ENCODE measurements around the gene EID2B.
A peak's percentile ranks its signal among the peaks of the same experiment; 100 is the strongest.

The EID2B gene

DNA sequence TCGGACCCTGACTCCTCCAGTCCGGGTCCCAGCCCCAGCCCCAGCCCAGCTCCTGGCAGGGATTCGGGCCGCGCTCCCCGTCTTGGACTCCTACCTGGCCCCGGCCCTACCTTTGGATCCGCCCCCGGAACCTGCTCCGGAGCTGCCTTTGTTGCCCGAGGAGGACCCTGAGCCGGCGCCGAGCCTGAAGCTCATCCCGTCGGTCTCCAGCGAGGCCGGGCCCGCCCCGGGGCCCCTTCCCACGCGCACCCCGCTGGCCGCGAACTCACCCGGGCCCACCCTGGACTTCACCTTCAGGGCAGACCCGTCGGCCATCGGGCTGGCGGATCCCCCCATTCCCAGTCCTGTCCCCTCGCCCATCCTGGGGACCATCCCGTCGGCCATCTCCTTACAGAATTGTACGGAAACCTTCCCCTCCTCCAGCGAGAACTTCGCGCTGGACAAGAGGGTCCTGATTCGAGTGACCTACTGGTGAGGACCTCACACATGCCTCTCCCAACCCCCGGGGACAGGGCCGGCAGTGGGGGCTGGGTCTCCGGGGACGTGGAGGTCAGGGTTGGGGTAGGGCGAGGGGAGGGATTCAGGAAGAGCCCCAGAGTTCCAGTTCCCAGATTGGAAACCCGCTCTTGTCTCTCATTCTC lies 17.0 kb downstream of the EID2B start:
- Histone ChIP-seq H3K27ac (ENCODE audit: low read depth in 2 of 2, low read length in 2 of 2) (no peak overlapping the region), H3K4me3 (ENCODE audit: low read length in 2 of 2) (peak overlapping the region in 1 of 2 donors; percentile 41), H3K9me3 (ENCODE audit: control insufficient read depth in 2 of 2, low read length in 2 of 2) (no peaks in the 10 kb centered on the region), H3K9ac (ENCODE audit: low read depth in 1 of 2, low read length in 2 of 2) (no peak overlapping the region), H3K27me3 (ENCODE audit: control insufficient read depth in 2 of 2, insufficient read depth in 2 of 2, low read length in 2 of 2) (peaks cover 32 to 42% of the 10 kb centered on the region in 2 donors), H3K36me3 (ENCODE audit: control insufficient read depth in 2 of 2, insufficient read depth in 2 of 2, low read length in 2 of 2) (no peaks in the 10 kb centered on the region), H3K4me1 (ENCODE audit: control insufficient read depth in 2 of 2, insufficient read depth in 2 of 2, low read length in 2 of 2) (peaks cover 0 to 7% of the 10 kb centered on the region in 2 donors)

DNA sequence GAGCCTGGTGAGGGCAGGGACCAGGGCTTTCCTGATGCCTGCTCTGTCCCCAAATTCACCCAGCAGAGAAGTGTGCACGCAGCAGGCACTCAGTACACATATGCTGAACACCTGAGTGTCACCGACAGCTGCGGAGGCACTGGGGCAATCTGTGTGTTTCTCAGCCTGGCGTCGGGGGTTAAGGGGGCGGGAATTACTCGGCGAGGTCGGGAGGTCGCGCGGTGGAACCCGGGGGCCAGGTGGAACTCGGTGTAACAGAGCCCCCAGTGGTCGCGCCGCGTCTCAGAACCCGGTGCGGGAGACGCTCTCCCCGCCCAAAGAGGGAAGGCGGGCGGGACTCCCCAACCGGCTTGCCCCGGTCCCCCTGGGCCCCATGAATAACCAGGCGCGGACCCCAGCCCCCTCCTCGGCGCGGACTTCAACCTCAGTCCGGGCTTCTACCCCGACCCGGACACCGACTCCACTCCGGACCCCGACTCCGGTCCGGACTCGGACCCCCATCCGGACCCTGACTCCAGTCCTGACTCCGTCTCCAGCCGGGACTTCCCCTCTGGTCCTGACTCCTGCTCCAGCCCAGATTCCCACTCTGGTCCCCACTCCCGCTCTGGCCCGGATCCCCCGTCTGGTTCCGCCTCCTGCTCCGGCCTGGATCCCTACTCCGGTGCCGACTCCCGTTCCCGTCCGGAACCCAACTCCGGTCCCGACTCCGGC lies 17.7 kb downstream of the EID2B start, which contains the start of gene SELENOV:
TSS of gene SELENOV (plus strand) at position 300 of the 711 bp plus-strand sequence. CDS start at position 374, 74 bp downstream.
- peaks cover 0 to 7% of the 10 kb centered on the region in 2 donors for H3K4me1 ChIP-seq (ENCODE audit: control insufficient read depth in 2 of 2, insufficient read depth in 2 of 2, low read length in 2 of 2)
- no peaks in the 10 kb centered on the region for H3K36me3 ChIP-seq (ENCODE audit: control insufficient read depth in 2 of 2, insufficient read depth in 2 of 2, low read length in 2 of 2)
- no peaks in the 10 kb centered on the region for H3K9me3 ChIP-seq (ENCODE audit: control insufficient read depth in 2 of 2, low read length in 2 of 2)
- H3K9ac ChIP-seq (ENCODE audit: low read depth in 1 of 2, low read length in 2 of 2) = no peak within 1 kb of the TSS
- no peak within 1 kb of the TSS for H3K27ac ChIP-seq (ENCODE audit: low read depth in 2 of 2, low read length in 2 of 2)
- peak within 1 kb of the TSS in 1 of 2 donors; percentile 41 for H3K4me3 ChIP-seq (ENCODE audit: low read length in 2 of 2)
- H3K27me3 ChIP-seq (ENCODE audit: control insufficient read depth in 2 of 2, insufficient read depth in 2 of 2, low read length in 2 of 2) = peaks cover 32 to 42% of the 10 kb centered on the region in 2 donors

DNA sequence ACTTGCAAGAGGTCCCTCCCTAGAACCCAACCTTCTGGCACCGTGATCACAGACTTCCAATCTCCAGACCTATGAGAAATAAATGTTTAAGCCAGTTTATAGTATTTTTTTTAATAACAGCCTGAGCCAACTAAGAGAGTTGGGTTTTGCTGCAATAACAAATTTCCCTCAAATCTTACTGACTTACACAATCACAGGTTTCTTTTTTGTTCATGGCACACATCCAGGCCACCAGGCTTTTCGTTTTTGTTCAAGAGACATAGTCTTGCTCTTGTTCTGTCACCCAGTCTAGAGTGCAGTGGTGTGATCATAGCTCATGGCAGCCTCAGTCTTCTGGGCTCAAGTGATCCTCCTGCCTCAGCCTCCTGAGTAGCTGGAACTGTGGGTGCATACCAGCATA lies 19.7 kb downstream of the EID2B start:
- no peaks in the 10 kb centered on the region for H3K36me3 ChIP-seq (ENCODE audit: control insufficient read depth in 2 of 2, insufficient read depth in 2 of 2, low read length in 2 of 2)
- H3K9me3 ChIP-seq (ENCODE audit: control insufficient read depth in 2 of 2, low read length in 2 of 2) = no peaks in the 10 kb centered on the region
- no peak overlapping the region for H3K4me3 ChIP-seq (ENCODE audit: low read length in 2 of 2)
- H3K27ac ChIP-seq (ENCODE audit: low read depth in 2 of 2, low read length in 2 of 2) = no peak overlapping the region
- H3K27me3 ChIP-seq (ENCODE audit: control insufficient read depth in 2 of 2, insufficient read depth in 2 of 2, low read length in 2 of 2) = peaks cover 37 to 45% of the 10 kb centered on the region in 2 donors
- H3K4me1 ChIP-seq (ENCODE audit: control insufficient read depth in 2 of 2, insufficient read depth in 2 of 2, low read length in 2 of 2) = peaks cover 0 to 7% of the 10 kb centered on the region in 2 donors
- H3K9ac ChIP-seq (ENCODE audit: low read depth in 1 of 2, low read length in 2 of 2) = no peak overlapping the region

DNA sequence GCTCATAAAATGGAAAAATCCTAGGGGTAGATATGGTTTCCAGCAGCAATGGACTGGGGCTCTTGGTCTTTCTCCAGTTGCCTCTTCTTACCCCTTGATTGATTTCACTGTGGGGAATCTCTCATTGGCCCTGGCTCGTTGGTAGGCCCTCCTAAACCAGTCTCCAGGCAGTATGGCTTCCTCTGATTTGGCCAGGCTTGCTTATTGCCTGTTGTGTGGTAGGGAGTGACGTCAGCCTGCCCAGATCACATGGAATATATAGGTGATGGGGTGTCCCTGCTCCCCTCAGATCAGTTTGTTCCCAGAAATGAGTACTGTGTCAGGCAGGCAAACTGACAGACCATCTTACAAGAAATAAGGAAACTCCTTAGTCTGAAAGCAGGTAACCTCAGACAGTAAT lies 23.4 kb downstream of the EID2B start:
- H3K4me1 ChIP-seq (ENCODE audit: control insufficient read depth in 2 of 2, insufficient read depth in 2 of 2, low read length in 2 of 2) = peaks cover 3 to 4% of the 10 kb centered on the region in 2 donors
- H3K36me3 ChIP-seq (ENCODE audit: control insufficient read depth in 2 of 2, insufficient read depth in 2 of 2, low read length in 2 of 2) = no peaks in the 10 kb centered on the region
- H3K27ac ChIP-seq (ENCODE audit: low read depth in 2 of 2, low read length in 2 of 2) = no peak overlapping the region
- no peaks in the 10 kb centered on the region for H3K9me3 ChIP-seq (ENCODE audit: control insufficient read depth in 2 of 2, low read length in 2 of 2)
- no peak overlapping the region for H3K9ac ChIP-seq (ENCODE audit: low read depth in 1 of 2, low read length in 2 of 2)
- H3K4me3 ChIP-seq (ENCODE audit: low read length in 2 of 2) = no peak overlapping the region
- H3K27me3 ChIP-seq (ENCODE audit: control insufficient read depth in 2 of 2, insufficient read depth in 2 of 2, low read length in 2 of 2) = peaks cover 39 to 45% of the 10 kb centered on the region in 2 donors

DNA sequence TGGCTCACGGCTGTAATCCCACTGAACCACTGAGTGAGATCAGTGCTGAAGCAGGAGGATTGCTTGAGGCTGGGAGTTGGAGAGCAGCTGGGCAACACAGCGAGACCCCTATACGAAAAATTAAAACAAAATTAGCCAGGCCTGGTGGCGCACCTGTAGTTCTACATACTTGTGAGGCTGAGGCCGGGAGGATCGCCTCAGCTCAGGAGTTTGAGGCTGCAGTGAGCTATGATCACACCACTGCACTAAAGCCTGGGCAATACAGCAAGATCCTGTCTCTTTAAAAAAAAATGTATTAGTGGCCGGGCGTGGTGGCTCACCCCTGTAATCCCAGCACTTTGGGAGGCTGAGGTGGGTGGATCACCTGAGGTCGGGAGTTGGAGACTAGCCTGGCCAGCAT lies 24.0 kb downstream of the EID2B start:
- H3K4me1 ChIP-seq (ENCODE audit: control insufficient read depth in 2 of 2, insufficient read depth in 2 of 2, low read length in 2 of 2) = peaks cover 3 to 4% of the 10 kb centered on the region in 2 donors
- H3K27ac ChIP-seq (ENCODE audit: low read depth in 2 of 2, low read length in 2 of 2) = no peak overlapping the region
- no peak overlapping the region for H3K9ac ChIP-seq (ENCODE audit: low read depth in 1 of 2, low read length in 2 of 2)
- no peak overlapping the region for H3K4me3 ChIP-seq (ENCODE audit: low read length in 2 of 2)
- H3K27me3 ChIP-seq (ENCODE audit: control insufficient read depth in 2 of 2, insufficient read depth in 2 of 2, low read length in 2 of 2) = peaks cover 34 to 43% of the 10 kb centered on the region in 2 donors
- H3K9me3 ChIP-seq (ENCODE audit: control insufficient read depth in 2 of 2, low read length in 2 of 2) = no peaks in the 10 kb centered on the region
- no peaks in the 10 kb centered on the region for H3K36me3 ChIP-seq (ENCODE audit: control insufficient read depth in 2 of 2, insufficient read depth in 2 of 2, low read length in 2 of 2)

DNA sequence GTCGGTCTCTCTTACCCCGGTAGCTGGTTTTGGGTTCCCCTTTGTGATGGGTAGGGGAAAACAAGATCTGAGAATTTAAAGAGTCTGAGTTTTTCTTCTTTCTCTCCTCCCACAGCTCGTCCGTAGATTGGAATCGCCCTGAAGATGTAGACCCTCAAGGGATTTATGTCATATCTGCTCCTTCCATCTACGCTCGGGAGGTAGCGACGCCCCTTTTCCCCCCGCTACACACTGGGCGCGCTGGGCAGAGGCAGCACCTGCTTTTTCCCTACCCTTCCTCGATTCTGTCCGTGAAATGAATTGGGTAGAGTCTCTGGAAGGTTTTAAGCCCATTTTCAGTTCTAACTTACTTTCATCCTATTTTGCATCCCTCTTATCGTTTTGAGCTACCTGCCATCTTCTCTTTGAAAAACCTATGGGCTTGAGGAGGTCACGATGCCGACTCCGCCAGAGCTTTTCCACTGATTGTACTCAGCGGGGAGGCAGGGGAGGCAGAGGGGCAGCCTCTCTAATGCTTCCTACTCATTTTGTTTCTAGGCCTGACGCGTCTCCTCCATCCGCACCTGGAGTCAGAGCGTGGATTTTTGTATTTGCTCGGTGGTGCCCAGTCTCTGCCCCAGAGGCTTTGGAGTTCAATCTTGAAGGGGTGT lies 24.8 kb downstream of the EID2B start:
- no peak overlapping the region for H3K27ac ChIP-seq (ENCODE audit: low read depth in 2 of 2, low read length in 2 of 2)
- H3K9ac ChIP-seq (ENCODE audit: low read depth in 1 of 2, low read length in 2 of 2) = no peak overlapping the region
- no peaks in the 10 kb centered on the region for H3K36me3 ChIP-seq (ENCODE audit: control insufficient read depth in 2 of 2, insufficient read depth in 2 of 2, low read length in 2 of 2)
- no peaks in the 10 kb centered on the region for H3K9me3 ChIP-seq (ENCODE audit: control insufficient read depth in 2 of 2, low read length in 2 of 2)
- peaks cover 33 to 39% of the 10 kb centered on the region in 2 donors for H3K27me3 ChIP-seq (ENCODE audit: control insufficient read depth in 2 of 2, insufficient read depth in 2 of 2, low read length in 2 of 2)
- H3K4me1 ChIP-seq (ENCODE audit: control insufficient read depth in 2 of 2, insufficient read depth in 2 of 2, low read length in 2 of 2) = peaks cover 3 to 4% of the 10 kb centered on the region in 2 donors
- peak overlapping the region; percentile 22 to 56 for H3K4me3 ChIP-seq (ENCODE audit: low read length in 2 of 2)

DNA sequence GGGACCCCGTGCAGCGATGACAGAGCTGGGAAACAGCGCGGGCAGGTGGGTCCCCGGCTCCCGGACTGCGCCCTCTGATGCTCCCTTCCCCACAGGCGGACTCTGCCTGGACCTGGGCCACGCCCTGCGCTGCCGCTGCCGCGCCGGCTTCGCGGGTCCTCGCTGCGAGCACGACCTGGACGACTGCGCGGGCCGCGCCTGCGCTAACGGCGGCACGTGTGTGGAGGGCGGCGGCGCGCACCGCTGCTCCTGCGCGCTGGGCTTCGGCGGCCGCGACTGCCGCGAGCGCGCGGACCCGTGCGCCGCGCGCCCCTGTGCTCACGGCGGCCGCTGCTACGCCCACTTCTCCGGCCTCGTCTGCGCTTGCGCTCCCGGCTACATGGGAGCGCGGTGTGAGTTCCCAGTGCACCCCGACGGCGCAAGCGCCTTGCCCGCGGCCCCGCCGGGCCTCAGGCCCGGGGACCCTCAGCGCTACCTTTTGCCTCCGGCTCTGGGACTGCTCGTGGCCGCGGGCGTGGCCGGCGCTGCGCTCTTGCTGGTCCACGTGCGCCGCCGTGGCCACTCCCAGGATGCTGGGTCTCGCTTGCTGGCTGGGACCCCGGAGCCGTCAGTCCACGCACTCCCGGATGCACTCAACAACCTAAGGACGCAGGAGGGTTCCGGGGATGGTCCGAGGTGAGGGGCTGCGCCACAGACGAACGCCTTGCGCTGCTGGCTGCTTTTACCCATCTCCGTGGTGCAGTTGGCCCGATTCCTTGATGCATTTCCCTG lies 25.5 kb downstream of the EID2B start:
- peak overlapping the region; percentile 22 to 56 for H3K4me3 ChIP-seq (ENCODE audit: low read length in 2 of 2)
- no peaks in the 10 kb centered on the region for H3K36me3 ChIP-seq (ENCODE audit: control insufficient read depth in 2 of 2, insufficient read depth in 2 of 2, low read length in 2 of 2)
- H3K9ac ChIP-seq (ENCODE audit: low read depth in 1 of 2, low read length in 2 of 2) = no peak overlapping the region
- peaks cover 33 to 37% of the 10 kb centered on the region in 2 donors for H3K27me3 ChIP-seq (ENCODE audit: control insufficient read depth in 2 of 2, insufficient read depth in 2 of 2, low read length in 2 of 2)
- H3K4me1 ChIP-seq (ENCODE audit: control insufficient read depth in 2 of 2, insufficient read depth in 2 of 2, low read length in 2 of 2) = peaks cover 3 to 7% of the 10 kb centered on the region in 2 donors
- H3K27ac ChIP-seq (ENCODE audit: low read depth in 2 of 2, low read length in 2 of 2) = no peak overlapping the region
- no peaks in the 10 kb centered on the region for H3K9me3 ChIP-seq (ENCODE audit: control insufficient read depth in 2 of 2, low read length in 2 of 2)

DNA sequence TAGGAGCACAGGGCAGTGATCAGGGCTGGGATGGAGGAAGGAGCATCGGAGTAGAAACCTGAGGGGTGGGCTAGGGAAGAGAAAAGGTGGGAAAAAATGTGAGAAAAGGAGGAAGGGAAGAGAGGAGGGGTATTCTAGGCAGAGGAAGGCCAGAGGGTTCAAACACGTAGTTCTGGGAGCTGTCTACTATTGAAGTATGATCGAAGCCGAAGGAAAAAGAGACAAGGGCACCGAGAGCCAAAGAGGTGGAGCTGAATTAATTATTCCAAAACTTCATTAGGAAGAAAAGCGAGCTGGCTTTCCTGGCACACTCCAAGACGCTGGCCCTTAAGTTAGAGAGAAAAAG lies 26.1 kb downstream of the EID2B start:
- H3K9me3 ChIP-seq (ENCODE audit: control insufficient read depth in 2 of 2, low read length in 2 of 2) = no peaks in the 10 kb centered on the region
- no peak overlapping the region for H3K4me3 ChIP-seq (ENCODE audit: low read length in 2 of 2)
- no peak overlapping the region for H3K9ac ChIP-seq (ENCODE audit: low read depth in 1 of 2, low read length in 2 of 2)

DNA sequence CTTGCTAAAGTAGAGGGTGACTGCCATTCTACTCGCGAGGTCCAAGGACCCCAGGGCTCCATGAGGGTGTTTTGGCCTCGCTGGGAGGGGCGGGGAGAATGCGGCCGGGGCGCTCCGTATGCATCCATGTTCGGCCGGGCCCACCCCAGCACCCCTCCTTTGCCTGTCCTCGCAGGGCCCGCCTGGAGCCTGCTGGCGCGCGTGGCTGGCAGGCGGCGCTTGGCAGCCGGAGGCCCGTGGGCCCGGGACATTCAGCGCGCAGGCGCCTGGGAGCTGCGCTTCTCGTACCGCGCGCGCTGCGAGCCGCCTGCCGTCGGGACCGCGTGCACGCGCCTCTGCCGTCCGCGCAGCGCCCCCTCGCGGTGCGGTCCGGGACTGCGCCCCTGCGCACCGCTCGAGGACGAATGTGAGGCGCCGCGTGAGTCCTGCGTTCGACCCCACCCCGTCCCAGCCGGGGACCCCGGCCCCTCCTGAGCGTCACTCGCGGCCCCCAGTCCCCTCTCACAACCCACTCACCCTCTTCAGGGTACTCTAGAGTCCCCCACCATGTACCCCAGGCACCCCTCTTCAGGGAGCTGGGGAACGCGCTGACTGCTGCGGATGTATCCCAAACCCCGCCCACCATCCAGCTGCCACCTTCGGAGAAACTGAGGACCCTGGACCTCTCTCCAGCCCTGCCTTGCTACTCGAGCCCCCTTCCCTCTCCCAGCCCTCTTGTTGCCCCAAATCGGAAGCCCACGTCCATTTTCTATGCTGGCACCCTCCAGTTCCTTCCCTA lies 29.8 kb downstream of the EID2B start:
- Histone ChIP-seq H3K9me3 (ENCODE audit: control insufficient read depth in 2 of 2, low read length in 2 of 2) (no peaks in the 10 kb centered on the region), H3K4me1 (ENCODE audit: control insufficient read depth in 2 of 2, insufficient read depth in 2 of 2, low read length in 2 of 2) (peaks cover 11 to 12% of the 10 kb centered on the region in 2 donors), H3K27ac (ENCODE audit: low read depth in 2 of 2, low read length in 2 of 2) (no peak overlapping the region), H3K27me3 (ENCODE audit: control insufficient read depth in 2 of 2, insufficient read depth in 2 of 2, low read length in 2 of 2) (peaks cover 48 to 53% of the 10 kb centered on the region in 2 donors), H3K4me3 (ENCODE audit: low read length in 2 of 2) (no peak overlapping the region), H3K9ac (ENCODE audit: low read depth in 1 of 2, low read length in 2 of 2) (no peak overlapping the region), H3K36me3 (ENCODE audit: control insufficient read depth in 2 of 2, insufficient read depth in 2 of 2, low read length in 2 of 2) (no peaks in the 10 kb centered on the region)

More for the DNA sequence above, 26.1 kb downstream of the EID2B start:
- peaks cover 3 to 7% of the 10 kb centered on the region in 2 donors for H3K4me1 ChIP-seq (ENCODE audit: control insufficient read depth in 2 of 2, insufficient read depth in 2 of 2, low read length in 2 of 2)
- H3K27ac ChIP-seq (ENCODE audit: low read depth in 2 of 2, low read length in 2 of 2) = no peak overlapping the region
- H3K36me3 ChIP-seq (ENCODE audit: control insufficient read depth in 2 of 2, insufficient read depth in 2 of 2, low read length in 2 of 2) = no peaks in the 10 kb centered on the region
- peaks cover 34 to 37% of the 10 kb centered on the region in 2 donors for H3K27me3 ChIP-seq (ENCODE audit: control insufficient read depth in 2 of 2, insufficient read depth in 2 of 2, low read length in 2 of 2)

Data from mucosa of rectum (tissue), 2 donors.